Measurements from ENCODE around the gene OAS2. TPM values are rescaled to one million over a fixed set of nuclear protein-coding genes. Genes with fewer than 3 reads are reported as not detected.

OAS2 gene
- total RNA-seq, 2 donors from 2014 or later = 3.0 to 3.2 TPM

GRCh38 chr12:113000433-113000832, 22.1 kb downstream of the OAS2 start:
- intact Hi-C loops (cut with DNase I) = no loop called here
- Histone ChIP-seq H3K27ac (no peak overlapping the region), H3K27me3 (no peaks in the 10 kb centered on the region), H3K4me1 (no peaks in the 10 kb centered on the region), H3K4me3 (no peak overlapping the region), H3K9me3 (no peaks in the 10 kb centered on the region), H3K9ac (ENCODE audit: low read depth in 2 of 2, low read length in 2 of 2) (no peak overlapping the region), H3K36me3 (no peaks in the 10 kb centered on the region)
- TF ChIP-seq, protein P1, sequence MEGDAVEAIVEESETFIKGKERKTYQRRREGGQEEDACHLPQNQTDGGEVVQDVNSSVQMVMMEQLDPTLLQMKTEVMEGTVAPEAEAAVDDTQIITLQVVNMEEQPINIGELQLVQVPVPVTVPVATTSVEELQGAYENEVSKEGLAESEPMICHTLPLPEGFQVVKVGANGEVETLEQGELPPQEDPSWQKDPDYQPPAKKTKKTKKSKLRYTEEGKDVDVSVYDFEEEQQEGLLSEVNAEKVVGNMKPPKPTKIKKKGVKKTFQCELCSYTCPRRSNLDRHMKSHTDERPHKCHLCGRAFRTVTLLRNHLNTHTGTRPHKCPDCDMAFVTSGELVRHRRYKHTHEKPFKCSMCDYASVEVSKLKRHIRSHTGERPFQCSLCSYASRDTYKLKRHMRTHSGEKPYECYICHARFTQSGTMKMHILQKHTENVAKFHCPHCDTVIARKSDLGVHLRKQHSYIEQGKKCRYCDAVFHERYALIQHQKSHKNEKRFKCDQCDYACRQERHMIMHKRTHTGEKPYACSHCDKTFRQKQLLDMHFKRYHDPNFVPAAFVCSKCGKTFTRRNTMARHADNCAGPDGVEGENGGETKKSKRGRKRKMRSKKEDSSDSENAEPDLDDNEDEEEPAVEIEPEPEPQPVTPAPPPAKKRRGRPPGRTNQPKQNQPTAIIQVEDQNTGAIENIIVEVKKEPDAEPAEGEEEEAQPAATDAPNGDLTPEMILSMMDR (IDR thresholded peaks at IDR 0.05) = no peak
- DNase-seq = no peak

GRCh38 chr12:113002155-113002554, 23.8 kb downstream of the OAS2 start:
- intact Hi-C loops (cut with DNase I) = no loop called here
- no peak overlapping the region for H3K4me3 ChIP-seq
- H3K4me1 ChIP-seq = no peaks in the 10 kb centered on the region
- H3K36me3 ChIP-seq = no peaks in the 10 kb centered on the region
- H3K27me3 ChIP-seq = no peaks in the 10 kb centered on the region
- no peak for DNase-seq
- no peak overlapping the region for H3K27ac ChIP-seq
- TF ChIP-seq, protein P1 (IDR thresholded peaks at IDR 0.05) = no peak
- no peaks in the 10 kb centered on the region for H3K9me3 ChIP-seq
- H3K9ac ChIP-seq (ENCODE audit: low read depth in 2 of 2, low read length in 2 of 2) = no peak overlapping the region

DNA sequence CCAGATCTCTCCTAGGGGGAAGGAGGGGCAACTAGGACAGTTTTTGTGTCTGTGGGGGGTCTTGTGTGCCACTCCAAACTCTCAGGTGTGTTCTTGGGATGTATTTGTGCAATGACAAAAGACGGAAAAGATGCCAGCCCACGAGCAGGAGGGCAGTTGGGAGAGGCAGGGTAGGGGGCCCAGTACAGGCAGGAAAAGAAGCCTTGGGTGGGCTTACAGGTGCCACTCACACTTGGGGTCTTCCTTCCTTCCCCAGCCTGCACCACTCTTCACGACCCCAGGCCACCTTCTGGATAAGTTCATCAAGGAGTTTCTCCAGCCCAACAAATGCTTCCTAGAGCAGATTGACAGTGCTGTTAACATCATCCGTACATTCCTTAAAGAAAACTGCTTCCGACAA, 24.4 kb downstream of the OAS2 start:
- Histone ChIP-seq H3K36me3 (no peaks in the 10 kb centered on the region), H3K4me3 (no peak overlapping the region), H3K27me3 (no peaks in the 10 kb centered on the region), H3K4me1 (no peaks in the 10 kb centered on the region), H3K9me3 (no peaks in the 10 kb centered on the region), H3K9ac (ENCODE audit: low read depth in 2 of 2, low read length in 2 of 2) (no peak overlapping the region), H3K27ac (no peak overlapping the region)
- intact Hi-C loops (cut with DNase I) = no loop called here
- no peak for DNase-seq
- TF ChIP-seq, protein P1 (IDR thresholded peaks at IDR 0.05) = no peak

DNA sequence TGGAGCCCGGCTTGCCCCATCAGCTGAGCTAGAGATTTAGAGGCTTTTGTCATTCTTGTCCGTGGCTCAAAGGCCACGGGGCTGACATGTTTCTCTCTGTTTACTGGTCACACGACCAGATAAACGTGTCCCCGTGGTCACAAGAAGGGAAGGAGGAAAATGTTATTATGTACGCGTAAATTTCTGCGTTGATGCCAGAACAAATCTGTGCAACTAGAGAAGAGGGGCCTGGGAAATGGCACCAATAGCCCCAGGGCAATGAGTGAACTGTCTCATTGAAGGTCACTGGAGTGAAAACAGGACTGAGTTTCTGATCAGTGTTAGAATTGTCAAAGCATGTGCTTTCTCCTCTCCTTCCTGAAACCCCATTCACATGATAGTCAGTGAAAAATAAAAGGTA, 25.3 kb downstream of the OAS2 start:
- DNase-seq = no peak
- no peak overlapping the region for H3K4me3 ChIP-seq
- no peaks in the 10 kb centered on the region for H3K9me3 ChIP-seq
- no peak overlapping the region for H3K27ac ChIP-seq
- intact Hi-C loops (cut with DNase I) = no loop called here
- H3K27me3 ChIP-seq = no peaks in the 10 kb centered on the region
- no peak overlapping the region for H3K9ac ChIP-seq (ENCODE audit: low read depth in 2 of 2, low read length in 2 of 2)
- no peaks in the 10 kb centered on the region for H3K36me3 ChIP-seq
- TF ChIP-seq, protein P1 (IDR thresholded peaks at IDR 0.05) = no peak
- H3K4me1 ChIP-seq = no peaks in the 10 kb centered on the region

GRCh38 chr12:113005762-113006161, 27.4 kb downstream of the OAS2 start:
- H3K9ac ChIP-seq (ENCODE audit: low read depth in 2 of 2, low read length in 2 of 2) = no peak overlapping the region
- intact Hi-C loops (cut with DNase I) = no loop called here
- no peak overlapping the region for H3K4me3 ChIP-seq
- no peak overlapping the region for H3K27ac ChIP-seq
- no peaks in the 10 kb centered on the region for H3K36me3 ChIP-seq
- no peaks in the 10 kb centered on the region for H3K4me1 ChIP-seq
- no peaks in the 10 kb centered on the region for H3K9me3 ChIP-seq
- no peak for DNase-seq
- no peaks in the 10 kb centered on the region for H3K27me3 ChIP-seq
- TF ChIP-seq, protein P1 (IDR thresholded peaks at IDR 0.05) = no peak

DNA sequence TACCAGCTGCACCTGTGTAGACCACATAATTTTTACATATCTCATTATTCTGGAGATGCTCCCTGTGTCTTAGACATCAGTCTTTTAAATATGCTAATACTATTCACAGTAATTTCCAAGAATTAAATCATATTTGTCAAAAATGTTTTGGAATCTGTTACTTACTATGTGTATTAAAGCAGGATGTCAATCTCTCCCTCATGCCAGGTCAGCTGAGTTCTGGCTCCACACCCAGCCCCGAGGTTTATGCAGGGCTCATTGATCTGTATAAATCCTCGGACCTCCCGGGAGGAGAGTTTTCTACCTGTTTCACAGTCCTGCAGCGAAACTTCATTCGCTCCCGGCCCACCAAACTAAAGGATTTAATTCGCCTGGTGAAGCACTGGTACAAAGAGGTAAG, 27.9 kb downstream of the OAS2 start:
- TF ChIP-seq, protein P1 (IDR thresholded peaks at IDR 0.05) = no peak
- Histone ChIP-seq H3K36me3 (no peaks in the 10 kb centered on the region), H3K27ac (no peak overlapping the region), H3K9me3 (no peaks in the 10 kb centered on the region), H3K27me3 (no peaks in the 10 kb centered on the region), H3K9ac (ENCODE audit: low read depth in 2 of 2, low read length in 2 of 2) (no peak overlapping the region), H3K4me1 (no peaks in the 10 kb centered on the region), H3K4me3 (no peak overlapping the region)
- DNase-seq = no peak
- intact Hi-C loops (cut with DNase I) = no loop called here

All from colonic mucosa (tissue), 4 donors.